ENCODE measurements around the gene PRDM16. TPM values are rescaled to one million over a fixed set of nuclear protein-coding genes. Genes with fewer than 3 reads are reported as not detected.

PRDM16 gene
- total RNA-seq, 2 donors from 2014 or later = 0.25 TPM; not detected in 1

GRCh38 chr1:3393987-3394920 is 325.3 kb downstream of the PRDM16 start:
- no peak overlapping the region for H3K27ac Mint-ChIP-seq
- H3K36me3 Mint-ChIP-seq = no peaks in the 10 kb centered on the region
- DNase-seq (ENCODE audit: low spot score in 2 of 2) = no peak
- ATAC-seq = no peak
- H3K9me3 Mint-ChIP-seq = no peaks in the 10 kb centered on the region

- Mint-ChIP-seq H3K9me3 (no peaks in the 10 kb centered on the region), H3K36me3 (no peaks in the 10 kb centered on the region), H3K27ac (no peak overlapping the region)
- ATAC-seq = no peak
- no peak for DNase-seq (ENCODE audit: low spot score in 2 of 2)
Measured at GRCh38 chr1:3396411-3396810, 327.4 kb downstream of the PRDM16 start.

- no peak for ATAC-seq
- Mint-ChIP-seq H3K9me3 (no peaks in the 10 kb centered on the region), H3K27ac (no peak overlapping the region), H3K36me3 (no peaks in the 10 kb centered on the region)
- DNase-seq (ENCODE audit: low spot score in 2 of 2) = no peak
Measured at GRCh38 chr1:3397311-3397710, 328.3 kb downstream of the PRDM16 start.

DNA sequence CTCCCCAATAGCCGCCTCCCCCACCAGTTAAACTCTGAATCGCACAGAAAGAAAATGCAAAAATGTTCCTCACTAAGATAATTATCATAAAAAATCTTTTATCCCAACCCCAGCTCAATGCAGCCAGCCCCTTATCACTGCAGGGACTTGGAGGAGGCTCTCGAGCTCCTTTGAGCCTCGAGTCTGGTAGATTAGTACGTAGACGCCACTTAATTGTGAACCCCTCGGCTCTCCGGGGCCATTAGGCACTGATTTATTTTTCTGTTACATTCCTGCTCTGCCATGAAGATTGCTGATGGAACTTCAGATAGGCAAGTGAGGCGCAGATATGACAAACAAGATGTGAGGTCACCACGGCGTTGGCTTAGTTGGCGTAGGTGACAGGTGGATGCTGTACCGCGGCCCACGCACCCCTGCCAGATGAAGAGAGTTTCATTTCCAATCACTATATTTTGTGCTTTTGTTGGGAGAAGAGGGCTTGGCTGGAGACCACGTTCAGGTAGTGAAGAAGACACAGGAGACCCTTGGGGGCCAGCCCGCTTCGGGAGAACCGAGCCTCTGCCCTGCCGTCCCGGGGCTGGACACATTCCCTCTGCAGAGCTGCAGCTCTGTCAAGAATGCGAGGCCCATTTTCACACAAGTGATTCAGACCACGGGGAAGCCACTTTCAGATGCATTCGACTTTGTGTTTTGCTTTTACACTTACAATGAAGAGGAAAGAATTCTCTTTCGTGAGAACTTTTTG is 329.6 kb downstream of the PRDM16 start:
- ATAC-seq (no peak), DNase-seq (ENCODE audit: low spot score in 2 of 2) (no peak)
- H3K36me3 Mint-ChIP-seq = no peaks in the 10 kb centered on the region
- no peak overlapping the region for H3K27ac Mint-ChIP-seq
- H3K9me3 Mint-ChIP-seq = no peaks in the 10 kb centered on the region

GRCh38 chr1:3399732-3400131 is 330.7 kb downstream of the PRDM16 start:
- no peaks in the 10 kb centered on the region for H3K36me3 Mint-ChIP-seq
- H3K27ac Mint-ChIP-seq = no peak overlapping the region
- no peaks in the 10 kb centered on the region for H3K9me3 Mint-ChIP-seq
- no peak for ATAC-seq
- DNase-seq (ENCODE audit: low spot score in 2 of 2) = no peak

- no peak for DNase-seq (ENCODE audit: low spot score in 2 of 2)
- Mint-ChIP-seq H3K36me3 (no peaks in the 10 kb centered on the region), H3K9me3 (no peaks in the 10 kb centered on the region)
Measured at GRCh38 chr1:3401585-3402257, 332.7 kb downstream of the PRDM16 start.

GRCh38 chr1:3402258-3403010 is 333.4 kb downstream of the PRDM16 start:
- Mint-ChIP-seq H3K9me3 (no peaks in the 10 kb centered on the region), H3K27ac (no peak overlapping the region), H3K36me3 (no peaks in the 10 kb centered on the region)
- no peak for DNase-seq (ENCODE audit: low spot score in 2 of 2)
- ATAC-seq = no peak

More at GRCh38 chr1:3401585-3402257, 332.7 kb downstream of the PRDM16 start:
- no peak overlapping the region for H3K27ac Mint-ChIP-seq
- no peak for ATAC-seq

DNA sequence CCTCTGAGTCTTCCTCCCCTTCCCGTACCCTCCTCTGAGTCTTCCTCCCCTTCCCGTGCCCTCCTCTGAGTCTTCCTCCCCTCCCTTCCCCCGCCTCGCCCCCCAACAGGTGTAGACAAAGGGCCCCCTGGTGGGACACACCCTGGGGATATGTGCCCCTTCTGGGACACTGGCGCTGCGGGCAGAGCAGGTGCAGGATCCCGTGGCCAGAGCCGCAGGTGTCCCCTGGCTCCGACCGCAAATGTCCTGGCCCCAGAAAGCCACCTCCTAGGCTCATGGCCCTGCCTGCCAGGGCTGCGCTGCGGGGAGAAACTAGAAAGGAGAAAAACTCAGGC is 334.0 kb downstream of the PRDM16 start:
- no peaks in the 10 kb centered on the region for H3K36me3 Mint-ChIP-seq
- DNase-seq (ENCODE audit: low spot score in 2 of 2) (no peak), ATAC-seq (no peak)
- H3K27ac Mint-ChIP-seq = no peak overlapping the region
- H3K9me3 Mint-ChIP-seq = no peaks in the 10 kb centered on the region

- no peaks in the 10 kb centered on the region for H3K9me3 Mint-ChIP-seq
- ATAC-seq (no peak), DNase-seq (ENCODE audit: low spot score in 2 of 2) (no peak)
- H3K36me3 Mint-ChIP-seq = no peaks in the 10 kb centered on the region
- no peak overlapping the region for H3K27ac Mint-ChIP-seq
Measured at GRCh38 chr1:3403388-3404231, 334.6 kb downstream of the PRDM16 start.

DNA sequence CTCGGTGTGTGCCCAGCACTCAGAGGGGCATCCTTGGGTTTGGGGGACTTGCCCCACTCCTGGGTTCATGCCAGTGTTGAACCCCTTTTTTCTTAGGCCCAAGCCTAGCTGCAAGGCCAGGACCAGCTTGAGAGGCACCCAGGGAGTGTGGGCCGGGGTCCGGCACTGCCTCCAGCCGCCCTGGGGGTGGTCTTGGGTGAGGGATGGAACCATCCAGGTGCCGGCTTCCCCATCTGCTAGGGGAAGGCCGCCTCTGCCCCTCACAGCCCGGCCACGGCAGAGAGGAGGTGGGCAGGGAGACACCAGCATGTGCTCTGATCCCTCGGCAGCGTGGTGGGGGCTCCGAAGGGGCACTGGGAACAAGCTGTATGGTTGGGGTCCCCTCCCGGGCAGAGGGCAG is 335.3 kb downstream of the PRDM16 start:
- Mint-ChIP-seq H3K9me3 (no peaks in the 10 kb centered on the region), H3K36me3 (no peaks in the 10 kb centered on the region), H3K27ac (no peak overlapping the region)
- DNase-seq (ENCODE audit: low spot score in 2 of 2) = no peak
- ATAC-seq = no peak

GRCh38 chr1:3404801-3405200 is 335.8 kb downstream of the PRDM16 start:
- Mint-ChIP-seq H3K27ac (no peak overlapping the region), H3K36me3 (no peaks in the 10 kb centered on the region), H3K9me3 (no peaks in the 10 kb centered on the region)
- DNase-seq (ENCODE audit: low spot score in 2 of 2) (no peak), ATAC-seq (no peak)

DNA sequence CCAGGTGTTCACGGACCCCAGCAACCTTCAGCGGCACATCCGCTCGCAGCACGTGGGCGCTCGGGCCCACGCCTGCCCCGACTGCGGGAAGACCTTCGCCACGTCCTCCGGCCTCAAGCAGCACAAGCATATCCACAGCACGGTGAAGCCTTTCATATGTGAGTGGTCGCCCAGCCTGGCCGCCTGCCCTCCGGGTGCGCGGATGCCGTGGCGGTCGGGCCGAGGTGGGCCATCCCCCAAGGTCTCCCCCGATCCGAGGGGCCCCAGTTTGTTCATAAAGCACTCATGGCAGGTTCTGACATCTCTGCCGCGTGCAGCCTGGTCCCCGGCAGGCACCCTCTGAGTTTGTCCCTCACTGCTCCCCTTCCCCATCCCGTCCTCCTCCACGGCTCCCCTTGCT is 336.5 kb downstream of the PRDM16 start:
- ATAC-seq (no peak), DNase-seq (ENCODE audit: low spot score in 2 of 2) (no peak)
- H3K36me3 Mint-ChIP-seq = no peaks in the 10 kb centered on the region
- H3K9me3 Mint-ChIP-seq = no peaks in the 10 kb centered on the region
- no peak overlapping the region for H3K27ac Mint-ChIP-seq

- no peaks in the 10 kb centered on the region for H3K9me3 Mint-ChIP-seq
- no peak for DNase-seq (ENCODE audit: low spot score in 2 of 2)
- H3K27ac Mint-ChIP-seq = no peak overlapping the region
- no peaks in the 10 kb centered on the region for H3K36me3 Mint-ChIP-seq
- no peak for ATAC-seq
Measured at GRCh38 chr1:3405974-3406867, 337.2 kb downstream of the PRDM16 start.

DNA sequence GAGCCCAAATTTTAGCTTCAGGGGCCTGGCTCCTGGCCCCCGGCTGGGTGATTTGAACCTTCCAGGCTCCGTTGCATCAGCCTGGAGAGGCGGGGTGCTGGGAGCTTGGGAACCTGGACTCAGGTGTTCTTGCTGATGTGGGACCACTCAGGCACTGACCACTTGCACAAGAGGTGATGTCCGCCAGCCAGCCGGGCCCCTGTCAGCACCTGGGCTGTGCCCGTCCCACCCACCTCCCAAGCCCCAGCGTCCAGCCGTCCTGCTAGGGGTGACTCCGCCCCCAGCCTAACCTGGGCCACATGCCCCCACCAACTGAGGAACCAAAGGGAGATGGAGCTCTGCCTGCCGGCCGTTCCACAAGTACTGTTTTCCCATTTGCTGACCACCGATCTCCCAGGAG is 338.0 kb downstream of the PRDM16 start:
- no peaks in the 10 kb centered on the region for H3K36me3 Mint-ChIP-seq
- ATAC-seq = no peak
- H3K27ac Mint-ChIP-seq = no peak overlapping the region
- DNase-seq (ENCODE audit: low spot score in 2 of 2) = no peak
- H3K9me3 Mint-ChIP-seq = no peaks in the 10 kb centered on the region

DNA sequence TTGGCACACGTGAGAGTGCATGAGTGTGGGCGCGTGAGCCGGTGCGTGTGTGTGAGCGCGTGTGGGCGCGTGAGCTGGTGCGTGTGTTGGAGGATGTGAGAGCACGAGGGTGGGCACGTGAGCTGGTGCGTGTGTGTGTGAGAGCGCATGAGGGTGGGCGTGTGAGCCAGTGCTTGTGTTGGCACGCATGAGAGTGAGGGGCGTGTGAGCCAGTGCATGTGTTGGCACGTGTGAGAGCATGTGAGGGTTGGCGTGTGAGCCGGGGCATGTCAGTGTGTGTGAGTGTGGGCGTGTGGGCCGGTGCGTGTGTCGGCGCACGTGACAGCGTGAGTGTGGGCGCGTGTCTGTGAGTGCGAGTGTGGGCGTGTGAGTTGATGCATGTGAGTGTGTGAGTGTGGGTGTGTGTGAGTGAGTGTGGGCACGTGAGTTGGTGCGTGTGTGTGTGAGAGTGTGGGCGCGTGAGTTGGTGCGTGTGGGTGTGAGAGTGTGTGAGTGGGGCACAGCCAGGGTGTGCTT is 339.8 kb downstream of the PRDM16 start:
- Mint-ChIP-seq H3K9me3 (no peaks in the 10 kb centered on the region), H3K36me3 (no peaks in the 10 kb centered on the region), H3K27ac (no peak overlapping the region)
- DNase-seq (ENCODE audit: low spot score in 2 of 2) (no peak), ATAC-seq (no peak)

All from activated naive CD4-positive, alpha-beta T cell treated with anti-CD3 and anti-CD28 coated beads, Interleukin-2, amount 50 U/mL, for 72 hours (primary cell).